Mucosa of descending colon (tissue), 3 donors: ENCODE results near the gene TNPO1. TPM values are rescaled to one million over a fixed set of nuclear protein-coding genes. Genes with fewer than 3 reads are reported as not detected.
"Not testable (repeated sequence)": the region's sequence is repeated elsewhere in the genome, so short reads cannot be mapped to it uniquely, and the experiment has no call there.

ENCODE experiments used
- ATAC-seq: fragments of 200-7000 bp; cut with Tn5 transposase; one replicate; pipeline ENCODE4 v1.9.1; 2020; ENCODE audit warnings: mild to moderate bottlenecking, moderate library complexity
- DNase-seq, 3 donors: peaks; one replicate each; pipeline ENCODE4 v3.0.0-alpha.2; 2020
- H3K36me3 ChIP-seq: fragments of 200-600 bp; one replicate; pipeline ENCODE4 v1.8.0; 2021; ENCODE audit warnings: low read depth, mild to moderate bottlenecking
- H3K4me1 ChIP-seq: fragments of 200-600 bp; one replicate; pipeline ENCODE4 v1.8.0; 2021; ENCODE audit warnings: low read depth, mild to moderate bottlenecking
- H3K4me3 ChIP-seq: fragments of 200-600 bp; one replicate; pipeline ENCODE4 v1.8.0; 2021; ENCODE audit warnings: mild to moderate bottlenecking
- H3K9me3 ChIP-seq: fragments of 200-600 bp; one replicate; pipeline ENCODE4 v1.8.0; 2021; ENCODE audit warnings: mild to moderate bottlenecking
- CTCF ChIP-seq: fragments of 200-600 bp; IDR thresholded peaks from one replicate; pipeline ENCODE4 v1.8.0; 2022; ENCODE audit warnings: antibody characterized with exemption, mild to moderate bottlenecking
- intact Hi-C, 2 donors: fragments of 100-400 bp; cut with DNase I in 1 of 2; cut with micrococcal nuclease in 1 of 2; formaldehyde crosslinking; loops; one replicate each; pipeline versions ENCODE4 v1.11.0 to v1.11.1; 2022; cut with DNase I, micrococcal nuclease
- total RNA-seq, 3 donors: library from RNA; stranded (reverse); fragmentation: NEBNext Ultra II Directional in 2 of 3; extraction: Animal tissue kit (Norgen Biotek cat#: 25700) in 2 of 3; gene quantifications; one replicate each; pipeline versions ENCODE4 v1.2.1 to v1.2.4, GENCODE V29; 2021 to 2023
- donor health status: DM: no; HTN: no; CAD: no; lungs with moderate emphysema.
- donor health status: DM: no; HTN: no; CAD: no.
- donor health status: DM: no; HTN: yes; CAD: no.

The TNPO1 gene
- total RNA-seq, 3 donors from 2014 or later: 69.4 to 95.1 (median 76.8) TPM

GRCh38 chr5:72920690-72921502, 104.4 kb downstream of the TNPO1 start:
- no peaks in the 10 kb centered on the region for H3K9me3 ChIP-seq
- intact Hi-C loops: no loop called here
- no peaks in the 10 kb centered on the region for H3K4me1 ChIP-seq
- DNase-seq (no peak), ATAC-seq (peak; percentile 65)
- no peak overlapping the region for H3K4me3 ChIP-seq
- no peak for TF ChIP-seq CTCF
- no peaks in the 10 kb centered on the region for H3K36me3 ChIP-seq

GRCh38 chr5:72921886-72922285, 105.4 kb downstream of the TNPO1 start:
- intact Hi-C loops: no loop called here
- no peak overlapping the region for H3K4me3 ChIP-seq
- no peaks in the 10 kb centered on the region for H3K36me3 ChIP-seq
- no peak for TF ChIP-seq CTCF
- H3K4me1 ChIP-seq: no peaks in the 10 kb centered on the region
- H3K9me3 ChIP-seq: no peaks in the 10 kb centered on the region
- ATAC-seq: no peak
- no peak for DNase-seq

- Histone ChIP-seq H3K4me3 (no peak overlapping the region), H3K9me3 (no peaks in the 10 kb centered on the region), H3K4me1 (no peaks in the 10 kb centered on the region), H3K36me3 (no peaks in the 10 kb centered on the region)
- DNase-seq (no peak), ATAC-seq (no peak)
- TF ChIP-seq CTCF: no peak
- intact Hi-C loops: no loop called here
Measured at GRCh38 chr5:72922422-72922821, 106.0 kb downstream of the TNPO1 start.

- intact Hi-C loops: no loop called here
- H3K36me3 ChIP-seq: no peaks in the 10 kb centered on the region
- no peak for DNase-seq
- no peaks in the 10 kb centered on the region for H3K9me3 ChIP-seq
- H3K4me3 ChIP-seq: no peak overlapping the region
- no peaks in the 10 kb centered on the region for H3K4me1 ChIP-seq
- ATAC-seq: no peak
- TF ChIP-seq CTCF: no peak
Measured at GRCh38 chr5:72925336-72926010, 109.0 kb downstream of the TNPO1 start.

GRCh38 chr5:72932686-72933085, 116.2 kb downstream of the TNPO1 start:
- H3K9me3 ChIP-seq, H3K36me3 ChIP-seq, ATAC-seq, intact Hi-C loops, DNase-seq, H3K4me1 ChIP-seq, H3K4me3 ChIP-seq: not testable (repeated sequence)

GRCh38 chr5:72934953-72935725, 118.7 kb downstream of the TNPO1 start:
- H3K9me3 ChIP-seq, intact Hi-C loops, H3K36me3 ChIP-seq, DNase-seq, H3K4me1 ChIP-seq, H3K4me3 ChIP-seq, ATAC-seq: not testable (repeated sequence)
